K562 (cell line): ENCODE results near the gene NPY5R. TPM values are rescaled to one million over a fixed set of nuclear protein-coding genes. Genes with fewer than 3 reads are reported as not detected.

Experiments
- ATAC-seq: fragments of 200-7000 bp; cut with Tn5 transposase; 3 replicates; pipeline ENCODE4 v1.9.1; 2020; ENCODE audit warnings: moderate library complexity
- BruUV-seq: library from RNA; stranded (reverse); fragments of 400-500 nt; replicated peaks from 2 replicates; lab custom pipeline; 2021; lab: Mats Ljungman, UMichigan
- CTCF ChIA-PET: fragments of 300-600 bp; formaldehyde crosslinking; extraction: SDS; loops from one replicate; lab custom pipeline; 2021; ENCODE audit warnings: low intra/inter-chr PET ratio; lab: Yijun Ruan, JAX
- POLR2A ChIA-PET: fragments of 300-600, 350-650 bp; sonication (Branson Sonifier 250); formaldehyde crosslinking; extraction: SDS; loops from one replicate; lab custom pipeline; 2021; ENCODE audit warnings: antibody characterized with exemption, inconsistent platforms; lab: Yijun Ruan, JAX
- DNase-seq, 4 experiments: peaks; one replicate each; pipeline versions ENCODE4 v3.0.0 to v3.0.0-alpha.2; 2011 to 2018; ENCODE audit warnings: low spot score in 3 of 4, mixed read lengths in 3 of 4; ENCODE audit errors: extremely low read depth in 1 of 4
- FAIRE-seq: peaks from 2 replicates; lab custom pipeline; 2011; peaks lifted over from hg19 to GRCh38; lab: Jason Lieb, UNC
- H2AFZ ChIP-seq: 2 replicates; pipeline ENCODE4 v1.6.0; 2011; ENCODE audit warnings: low read depth, low read length, control low read depth, inconsistent platforms
- H3K27ac ChIP-seq: fragments of 200-600 bp; 3 replicates; pipeline ENCODE4 v1.8.0; 2011; ENCODE audit warnings: low read depth, mild to moderate bottlenecking, control low read depth, inconsistent platforms, low read length, moderate library complexity, mixed read lengths; ENCODE audit errors: extremely low read depth
- H3K27me3 ChIP-seq, 2 experiments: fragments of 300-600 bp in 1 of 2; 2 replicates in 1 of 2; 3 replicates in 1 of 2; pipeline versions ENCODE4 v1.6.0 to v1.8.0; 2011; ENCODE audit warnings: inconsistent platforms in 2 of 2, low read length in 2 of 2, mild to moderate bottlenecking in 1 of 2, mixed read lengths in 1 of 2, moderate library complexity in 1 of 2; ENCODE audit not compliant: control insufficient read depth in 2 of 2, insufficient read depth in 2 of 2
- H3K36me3 ChIP-seq: fragments of 300-600 bp; 3 replicates; pipeline ENCODE4 v1.8.0; 2011; ENCODE audit warnings: mild to moderate bottlenecking, low read length, inconsistent platforms; ENCODE audit not compliant: control insufficient read depth, insufficient read depth
- H3K4me1 ChIP-seq, 2 experiments: fragments of 200-600 bp in 1 of 2; replicated peaks in 1 of 2; 2 replicates in 1 of 2; 3 replicates in 1 of 2; pipeline versions ENCODE4 v1.5.1 to v1.8.0; 2011; ENCODE audit warnings: inconsistent platforms in 2 of 2, low read length in 2 of 2, mild to moderate bottlenecking in 1 of 2, mixed read lengths in 1 of 2, moderate library complexity in 1 of 2; ENCODE audit not compliant: control insufficient read depth in 2 of 2, insufficient read depth in 2 of 2
- H3K4me2 ChIP-seq: 2 replicates; pipeline ENCODE4 v1.6.1; 2011; ENCODE audit warnings: low read length, control low read depth, inconsistent platforms, mixed read lengths; ENCODE audit not compliant: insufficient read depth
- H3K4me3 ChIP-seq: fragments of 200-600 bp; sonication (generic), shearing (Covaris generic); 2 replicates; pipeline ENCODE4 v1.5.1; 2016; ENCODE audit warnings: control low read depth, inconsistent platforms
- H3K79me2 ChIP-seq: fragments of 200-600 bp; 3 replicates; pipeline ENCODE4 v1.8.0; 2011; ENCODE audit warnings: low read length, inconsistent platforms; ENCODE audit not compliant: control insufficient read depth, insufficient read depth
- H3K9ac ChIP-seq, 2 experiments: 2 replicates each; pipeline versions ENCODE4 v1.6.0 to v1.6.1; 2011; ENCODE audit warnings: low read depth in 2 of 2, low read length in 2 of 2, control low read depth in 1 of 2, inconsistent platforms in 1 of 2, mild to moderate bottlenecking in 1 of 2, mixed read lengths in 1 of 2; ENCODE audit not compliant: insufficient read depth in 1 of 2
- H3K9me1 ChIP-seq: one replicate; pipeline ENCODE4 v1.6.0; 2011; ENCODE audit warnings: inconsistent platforms, mild to moderate bottlenecking, low read length, moderate library complexity; ENCODE audit not compliant: control insufficient read depth, insufficient read depth
- H3K9me3 ChIP-seq: replicated peaks from 2 replicates; pipeline ENCODE4 v1.5.1; 2011; ENCODE audit warnings: low read depth, low read length, inconsistent platforms; ENCODE audit not compliant: control insufficient read depth, insufficient read depth
- H4K20me1 ChIP-seq: replicated peaks from 2 replicates; pipeline ENCODE4 v1.6.1; 2011; ENCODE audit warnings: low read length, inconsistent platforms, mixed read lengths; ENCODE audit not compliant: control insufficient read depth, insufficient read depth
- ATF7 ChIP-seq: fragments of 450-650 bp; IDR thresholded peaks from 2 replicates; pipeline ENCODE4 v1.7.1; 2014; ENCODE audit warnings: mild to moderate bottlenecking, moderate library complexity
- CTBP1 ChIP-seq: fragments of 450-650 bp; IDR thresholded peaks from 2 replicates; pipeline ENCODE4 v1.6.1; 2016; ENCODE audit warnings: borderline replicate concordance
- GABPA ChIP-seq: fragments of 200-800 bp; sonication (Bioruptor generic); conservative IDR thresholded peaks from 2 replicates; pipeline ENCODE4 v1.6.1; 2016; ENCODE audit warnings: low read depth, missing genetic modification characterization, missing compliant biosample characterization
- GTF2F1 ChIP-seq: IDR thresholded peaks from 2 replicates; pipeline ENCODE4 v1.6.1; 2011; ENCODE audit warnings: low read depth, low read length, improper control_type of control experiment
- NFIX ChIP-seq: fragments of 250-450 bp; sonication (Bioruptor Pico); IDR thresholded peaks from 2 replicates; pipeline ENCODE4 v1.4.0; 2020; ENCODE audit warnings: low read depth, mild to moderate bottlenecking, moderate library complexity
- NR2C2 ChIP-seq, 2 experiments: fragments of 200-800 bp in 1 of 2; sonication (Bioruptor generic) in 1 of 2; sonication (generic) in 1 of 2; formaldehyde crosslinking in 1 of 2; IDR thresholded peaks; 2 replicates each; pipeline versions ENCODE4 v1.6.1 to v1.8.0; 2016 to 2022; ENCODE audit warnings: mild to moderate bottlenecking in 1 of 2, missing compliant biosample characterization in 1 of 2, missing genetic modification characterization in 1 of 2, missing genetic modification reagents in 1 of 2
- SMARCE1 ChIP-seq: fragments of 450-650 bp; IDR thresholded peaks from 2 replicates; pipeline ENCODE4 v1.7.1; 2016; ENCODE audit warnings: mild to moderate bottlenecking
- U2AF2 ChIP-seq: fragments of 200-400 bp; formaldehyde crosslinking; optimal IDR thresholded peaks from 2 replicates; pipeline ENCODE3; 2017; ENCODE audit warnings: low read depth, mild to moderate bottlenecking, low read length
- ZNF12 ChIP-seq: sonication (generic); formaldehyde crosslinking; IDR thresholded peaks from 2 replicates; pipeline ENCODE4 v1.4.0; 2020; ENCODE audit warnings: mild to moderate bottlenecking, missing genetic modification reagents
- ZNF143 ChIP-seq: sonication (generic); formaldehyde crosslinking; IDR thresholded peaks from 2 replicates; pipeline ENCODE4 v1.9.0; 2022; ENCODE audit warnings: mild to moderate bottlenecking, missing genetic modification reagents
- ZNF668 ChIP-seq: fragments of 250-450 bp; sonication (Bioruptor Pico); IDR thresholded peaks from 2 replicates; pipeline ENCODE4 v1.8.0; 2022; ENCODE audit warnings: mild to moderate bottlenecking, inconsistent platforms
- WGBS: fragments of 100-300 bp; shearing (Covaris generic); methylation state at CpG from one replicate; pipeline ENCODE4 v1.1.6; 2016; ENCODE audit warnings: low coverage, mixed read lengths; ENCODE audit not compliant: insufficient coverage; ENCODE audit errors: missing lambda C conversion rate; 5-methylcytosine and 5-hydroxymethylcytosine counted together
- in situ Hi-C: fragments of 300-500 bp; cut with MboI; formaldehyde crosslinking; loops from 4 replicates; pipeline ENCODE4 v1.15.0; 2018; ENCODE audit warnings: inconsistent platforms, mixed read lengths
- intact Hi-C: fragments of 100-400 bp; cut with micrococcal nuclease; formaldehyde crosslinking; loops from 2 replicates; pipeline ENCODE4 v1.14.2; 2022
- polyA plus RNA-seq, 8 experiments: library from polyadenylated mRNA; depleted of rRNA in 4 of 8; stranded (reverse) in 5 of 8; unstranded in 3 of 8; fragments of >200 nt; fragmentation: Nextera tagmentation in 2 of 8; fragmentation: Illumina TruSeq in 1 of 8; extraction: Ambion mirVana in 2 of 8; extraction: Trizol in 1 of 8; gene quantifications; 2 replicates each; pipeline versions ENCODE4 v1.2.1 to v1.2.3, GENCODE V29; 2011 to 2014; ENCODE audit warnings: inconsistent platforms in 1 of 8, missing spikeins in 1 of 8
- total RNA-seq, 7 experiments: library from RNA; depleted of rRNA in 6 of 7; stranded (reverse); fragments of >200 nt in 6 of 7; fragmentation: Illumina TruSeq in 2 of 7; extraction: Trizol in 2 of 7; gene quantifications; 2 replicates each; pipeline versions ENCODE4 v1.2.1 to v1.2.3, GENCODE V29; 2011 to 2021; ENCODE audit warnings: low replicate concordance in 1 of 7
- TF ChIP-seq, protein P1 (sequence below): fragments of 250-450 bp; sonication (Bioruptor Pico); IDR thresholded peaks from 2 replicates; pipeline ENCODE4 v1.8.0; 2022; ENCODE audit warnings: inconsistent platforms
- TF ChIP-seq, protein P2 (sequence below): fragments of 250-450 bp; sonication (Bioruptor Pico); IDR thresholded peaks from 2 replicates; pipeline ENCODE4 v1.5.0; 2021; ENCODE audit warnings: mild to moderate bottlenecking, moderate library complexity

The NPY5R gene
- total and polyA plus RNA-seq, 9 of the 15 experiments (the other 6 are each of a cell fraction or from before 2014, with no cell fraction given), result not detected

DNA sequence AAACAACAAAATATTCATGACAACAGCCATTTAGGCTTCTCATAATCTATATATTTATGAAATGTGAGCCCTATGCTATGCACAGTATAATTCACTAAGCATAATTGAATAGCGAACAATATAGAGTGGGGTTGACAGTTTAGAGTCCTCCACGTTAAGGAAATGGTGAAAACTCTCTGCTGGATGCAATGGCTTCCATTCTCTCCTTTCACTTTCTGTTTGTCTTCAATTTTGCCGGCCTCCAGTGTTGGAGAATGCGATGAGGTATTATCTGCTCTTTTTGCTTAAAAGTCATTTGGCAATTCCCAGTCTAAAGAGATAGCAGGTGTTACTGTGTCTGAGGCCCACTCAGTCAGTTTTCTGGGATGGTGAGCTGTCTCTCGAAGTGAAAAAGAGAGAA, 52.1 kb downstream of the NPY5R start:
- Histone ChIP-seq H3K4me3 (no peak overlapping the region), H3K4me2 (no peak overlapping the region; the same call in 1 of the 2 replicates)
- ATAC-seq, result peak; percentile 40; the same call in 2 of the 3 replicates

DNA sequence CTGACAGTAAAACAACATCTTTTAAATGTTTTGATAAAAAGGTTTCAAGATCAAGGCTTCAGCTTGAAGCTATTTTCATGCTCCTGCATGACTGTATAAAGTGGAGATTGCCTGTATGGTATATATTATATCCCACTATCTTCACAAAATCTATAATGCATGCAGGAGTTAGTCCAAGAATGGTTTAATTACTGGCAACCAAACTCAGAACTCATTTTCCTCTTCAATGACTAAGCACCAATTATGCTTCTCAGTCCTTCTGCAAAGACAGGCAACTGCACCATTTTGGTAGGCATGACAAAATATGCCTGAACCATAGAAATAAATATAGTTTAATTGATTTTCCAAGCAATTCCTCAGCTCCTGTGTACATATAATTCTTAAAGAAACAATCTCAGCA, 54.5 kb downstream of the NPY5R start:
- H3K4me3 ChIP-seq, result no peak overlapping the region
- H3K9ac ChIP-seq, result no peak overlapping the region
- no peak for ATAC-seq
- H3K36me3 ChIP-seq, result no peaks in the 10 kb centered on the region
- intact Hi-C loops, result no loop called here
- no peaks in the 10 kb centered on the region for H3K4me1 ChIP-seq
- H2AFZ ChIP-seq, result no peak overlapping the region
- CTCF ChIA-PET, result no interaction called here
- no peak for DNase-seq
- H3K27me3 ChIP-seq, result no peaks in the 10 kb centered on the region; a peak in 1 of 5 replicates
- POLR2A ChIA-PET, result interaction anchor here (0.6 kb wide), 1 partner anchor 94 kb away, joined by 4 read pairs; no protein-coding TSS in a partner anchor
- no peak overlapping the region for H3K4me2 ChIP-seq
- H3K9me1 ChIP-seq, result no peaks in the 10 kb centered on the region
- TF ChIP-seq ZNF143 (CRISPR knock-in tag) (no peak), SMARCE1 (no peak), NFIX (CRISPR knock-in tag) (no peak), ATF7 (no peak), GABPA (tag) (no peak)
- TF ChIP-seq, protein P1, sequence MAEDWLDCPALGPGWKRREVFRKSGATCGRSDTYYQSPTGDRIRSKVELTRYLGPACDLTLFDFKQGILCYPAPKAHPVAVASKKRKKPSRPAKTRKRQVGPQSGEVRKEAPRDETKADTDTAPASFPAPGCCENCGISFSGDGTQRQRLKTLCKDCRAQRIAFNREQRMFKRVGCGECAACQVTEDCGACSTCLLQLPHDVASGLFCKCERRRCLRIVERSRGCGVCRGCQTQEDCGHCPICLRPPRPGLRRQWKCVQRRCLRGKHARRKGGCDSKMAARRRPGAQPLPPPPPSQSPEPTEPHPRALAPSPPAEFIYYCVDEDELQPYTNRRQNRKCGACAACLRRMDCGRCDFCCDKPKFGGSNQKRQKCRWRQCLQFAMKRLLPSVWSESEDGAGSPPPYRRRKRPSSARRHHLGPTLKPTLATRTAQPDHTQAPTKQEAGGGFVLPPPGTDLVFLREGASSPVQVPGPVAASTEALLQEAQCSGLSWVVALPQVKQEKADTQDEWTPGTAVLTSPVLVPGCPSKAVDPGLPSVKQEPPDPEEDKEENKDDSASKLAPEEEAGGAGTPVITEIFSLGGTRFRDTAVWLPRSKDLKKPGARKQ (CRISPR knock-in tag), result no peak
- TF ChIP-seq, protein P2, sequence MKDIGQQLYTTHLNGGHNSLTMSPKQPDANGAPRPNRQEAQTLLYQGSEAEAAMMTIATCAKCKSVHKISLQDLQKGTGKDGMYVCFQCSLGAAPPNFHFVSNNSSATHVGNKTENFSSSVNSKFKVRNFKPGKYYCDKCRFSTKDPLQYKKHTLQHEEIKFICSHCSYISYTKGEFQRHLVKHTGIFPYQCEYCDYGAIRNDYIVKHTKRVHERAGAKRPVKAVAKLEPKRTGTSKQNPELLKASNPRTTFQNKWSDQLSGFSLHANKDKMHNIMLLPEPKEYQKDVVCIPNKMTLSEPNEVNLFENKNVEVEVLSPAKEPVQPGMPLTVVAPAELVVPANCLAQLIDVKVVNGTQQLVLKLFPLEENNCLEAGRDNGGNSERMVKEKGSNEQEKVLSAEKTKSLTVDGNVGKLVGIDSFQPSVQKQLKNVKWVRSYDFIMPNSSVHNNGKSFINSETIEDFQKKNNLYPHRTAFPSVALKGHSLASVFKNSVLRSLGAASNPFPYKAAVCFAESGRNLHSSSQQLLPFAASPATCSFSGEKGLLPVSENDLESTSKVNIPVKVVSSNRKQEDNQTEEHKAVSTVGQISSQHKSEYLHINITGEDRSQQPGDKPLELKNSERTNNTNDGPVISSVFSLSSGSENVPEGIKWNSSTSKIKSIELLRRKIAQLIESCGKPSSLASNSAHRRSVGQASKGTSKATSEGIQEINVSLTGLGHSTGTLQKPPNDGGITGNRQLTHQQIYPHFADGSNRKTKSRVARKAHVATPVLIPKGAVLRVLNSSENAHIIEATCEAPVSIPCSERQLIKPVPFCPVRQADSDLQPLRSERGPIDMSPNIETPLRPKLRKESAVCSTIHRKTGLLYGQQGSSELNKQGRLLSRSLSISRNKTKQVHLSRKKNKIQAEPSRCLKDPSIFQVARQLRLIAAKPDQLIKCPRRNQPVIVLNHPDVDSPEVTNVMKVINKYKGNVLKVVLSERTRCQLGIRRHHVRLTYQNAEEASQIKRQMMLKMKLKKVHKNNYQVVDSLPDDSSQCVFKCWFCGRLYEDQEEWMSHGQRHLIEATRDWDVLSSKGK (CRISPR knock-in tag), result no peak
- TF ChIP-seq, all 486 proteins: peak for 0
- no peaks in the 10 kb centered on the region for H3K79me2 ChIP-seq
- no peaks in the 10 kb centered on the region for H4K20me1 ChIP-seq
- no peaks in the 10 kb centered on the region for H3K9me3 ChIP-seq
- in situ Hi-C loops, result no loop called here
- H3K27ac ChIP-seq, result no peak overlapping the region
- BruUV-seq, result no TSS peak
- FAIRE-seq, result no peak

More for the DNA sequence above, 52.1 kb downstream of the NPY5R start:
- Histone ChIP-seq H3K79me2 (no peaks in the 10 kb centered on the region), H3K9me3 (no peaks in the 10 kb centered on the region), H3K4me1 (no peaks in the 10 kb centered on the region), H3K9me1 (no peaks in the 10 kb centered on the region), H3K27me3 (no peaks in the 10 kb centered on the region; a peak in 1 of 5 replicates), H3K27ac (no peak overlapping the region), H3K36me3 (no peaks in the 10 kb centered on the region), H3K9ac (no peak overlapping the region), H4K20me1 (no peaks in the 10 kb centered on the region), H2AFZ (peak overlapping the region; percentile 52; the same call in 1 of the 2 replicates)
- TF ChIP-seq CTBP1 (no peak), GTF2F1 (no peak), NR2C2 (CRISPR knock-in tag; IDR thresholded peaks at IDR 0.05) (no peak), NR2C2 (tag; IDR thresholded peaks at IDR 0.05) (no peak), ZNF668 (CRISPR knock-in tag) (no peak), U2AF2 (no peak), ZNF12 (CRISPR knock-in tag) (no peak)
- FAIRE-seq (no peak), DNase-seq (no peak)
- BruUV-seq, result no TSS peak
- intact Hi-C loops, result no loop called here
- ChIA-PET POLR2A (no interaction called here), CTCF (no interaction called here)
- in situ Hi-C loops, result no loop called here
- WGBS, result 0% methylated on average over 5 of the region's 5 CpGs
